Measurements from ENCODE around the gene TBCK.

DNA sequence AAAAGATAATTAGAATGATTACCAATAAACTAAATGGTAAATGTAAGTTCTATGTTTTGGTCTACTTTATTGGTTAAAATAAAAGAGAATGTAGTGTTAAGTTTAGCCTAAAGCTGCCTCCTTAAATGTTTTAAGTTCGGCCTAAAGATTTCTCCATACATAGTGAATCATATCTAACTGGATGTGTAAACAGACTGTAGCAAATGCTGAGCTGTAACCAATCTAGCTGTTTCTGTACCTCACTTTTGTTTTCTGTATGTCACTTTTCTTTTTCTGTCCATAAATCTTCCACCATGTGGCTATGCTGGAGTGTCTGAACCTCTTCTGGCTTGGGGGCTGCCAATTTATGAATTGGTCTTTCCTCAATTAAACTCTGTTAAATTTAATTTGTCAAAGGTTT, 121.2 kb downstream of the TBCK start:
- TF ChIP-seq POLR2AphosphoS5 (IDR thresholded peaks at IDR 0.05; ENCODE audit: low read depth, low read length) (no peak), SMC3 (IDR thresholded peaks at IDR 0.05; ENCODE audit: low read depth, low read length) (no peak), CTCF (IDR thresholded peaks at IDR 0.05) (no peak)

Measured in SK-N-SH (cell line).